Esophagus muscularis mucosa (tissue), 3 donors: Measurements from ENCODE around the gene MICAL3.

Experiments used
- CTCF ChIP-seq, 3 experiments: fragments of 200-600 bp in 2 of 3; fragments of 450-650 bp in 1 of 3; sonication (generic) in 2 of 3; IDR thresholded peaks; one replicate each; pipeline ENCODE4 v1.5.1; 2017 to 2019; ENCODE audit warnings: antibody characterized with exemption in 3 of 3, mild to moderate bottlenecking in 2 of 3, moderate library complexity in 1 of 3
- POLR2A ChIP-seq: fragments of 450-650 bp; IDR thresholded peaks from one replicate; pipeline ENCODE4 v1.6.1; 2017; ENCODE audit warnings: antibody characterized with exemption, moderate library complexity, mild to moderate bottlenecking, low read depth

DNA sequence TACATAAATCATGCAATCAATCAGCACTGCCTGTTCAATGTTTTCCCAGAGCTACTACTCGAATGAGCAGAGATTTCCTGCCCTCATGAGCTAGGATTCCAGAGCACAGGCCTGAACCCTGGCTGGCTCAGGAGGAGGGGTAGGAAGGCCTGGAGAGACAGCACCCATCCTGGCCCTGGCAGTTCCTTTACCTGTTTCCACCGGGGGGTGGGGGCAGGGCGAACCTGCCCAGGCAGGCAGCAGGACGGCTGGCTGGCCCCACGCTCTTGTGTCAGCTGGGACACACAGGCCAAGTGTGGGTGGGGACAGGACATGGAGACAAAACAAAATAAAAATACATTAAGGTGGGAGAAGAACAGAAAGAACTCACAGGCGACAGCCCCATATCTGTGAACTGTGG lies 140.3 kb downstream of the MICAL3 start:
- TF ChIP-seq POLR2A: no peak
- no peak for TF ChIP-seq CTCF (IDR thresholded peaks at IDR 0.05)
